Activated B cell treated with CpG ODN at 0.5 μM for 24 hours (primary cell): ENCODE data around the gene JAZF1. TPM values are rescaled to one million over a fixed set of nuclear protein-coding genes. Genes with fewer than 3 reads are reported as not detected.

Source experiments
- ATAC-seq: fragments of 200-7000 bp; cut with Tn5 transposase; one replicate; pipeline ENCODE4 v1.10.0; 2021; ENCODE audit warnings: low read depth, mild to moderate bottlenecking, moderate library complexity
- CTCF ChIA-PET: fragments of 350-600 bp; sonication (Branson Sonifier 250); formaldehyde crosslinking; loops from one replicate; lab custom pipeline; 2021; ENCODE audit warnings: antibody characterized with exemption; lab: Charles Lee
- POLR2A ChIA-PET: fragments of 350-600 bp; sonication (Branson Sonifier 250); formaldehyde crosslinking; loops from one replicate; lab custom pipeline; 2021; ENCODE audit warnings: antibody characterized with exemption; lab: Charles Lee
- DNase-seq: peaks from one replicate; pipeline ENCODE4 v3.0.0; 2022
- H3K27ac Mint-ChIP-seq: one replicate; pipeline ENCODE4 v1.8.0; 2020; ENCODE audit warnings: mixed read lengths
- H3K27me3 Mint-ChIP-seq: one replicate; pipeline ENCODE4 v1.8.0; 2021; ENCODE audit warnings: mixed read lengths
- H3K36me3 Mint-ChIP-seq: one replicate; pipeline ENCODE4 v1.8.0; 2021; ENCODE audit warnings: low read depth, mixed read lengths
- H3K4me1 Mint-ChIP-seq: one replicate; pipeline ENCODE4 v1.8.0; 2021; ENCODE audit warnings: mixed read lengths
- H3K4me3 Mint-ChIP-seq: one replicate; pipeline ENCODE4 v1.8.0; 2020; ENCODE audit warnings: mild to moderate bottlenecking, mixed read lengths
- H3K9me3 Mint-ChIP-seq: one replicate; pipeline ENCODE4 v1.8.0; 2020; ENCODE audit warnings: mixed read lengths
- CTCF ChIP-seq: fragments of 200-600 bp; IDR thresholded peaks from one replicate; pipeline ENCODE4 v1.8.0; 2022; ENCODE audit warnings: antibody characterized with exemption, mild to moderate bottlenecking
- intact Hi-C: fragments of 100-400 bp; cut with micrococcal nuclease; formaldehyde crosslinking; loops from one replicate; pipeline ENCODE4 v1.15.1; 2024
- total RNA-seq: library from RNA; stranded (reverse); gene quantifications from 2 replicates; pipeline ENCODE4 v1.2.3, GENCODE V29; 2022

Gene JAZF1
- total RNA-seq, 1 donor from 2014 or later: 54.8 TPM

DNA sequence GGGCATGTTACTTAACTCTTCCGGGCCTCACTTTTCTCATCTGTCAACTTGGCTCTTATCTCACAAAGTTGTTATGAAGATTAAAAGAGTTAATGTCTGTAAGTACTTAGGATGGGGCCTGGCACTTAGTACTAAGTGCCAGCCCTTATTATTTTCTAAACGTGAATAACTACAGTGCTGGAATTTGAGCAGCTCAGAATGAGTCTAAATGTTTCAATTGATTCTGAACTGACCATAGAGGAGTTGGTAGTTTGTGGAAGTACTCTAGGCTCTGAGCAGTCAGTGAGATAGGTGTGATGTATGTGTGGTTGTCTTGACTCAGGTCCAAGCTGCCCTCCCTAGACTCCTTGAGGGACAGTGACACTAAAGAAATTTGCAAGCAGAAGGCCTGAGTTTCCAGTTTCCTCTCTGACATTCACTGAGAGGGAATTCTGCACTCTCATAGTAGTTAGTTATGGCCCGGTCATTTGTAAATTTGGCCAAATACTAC, 18.5 kb upstream of the JAZF1 start:
- ATAC-seq: no peak
- Mint-ChIP-seq H3K4me3 (no peak overlapping the region), H3K36me3 (no peaks in the 10 kb centered on the region), H3K9me3 (no peaks in the 10 kb centered on the region), H3K27me3 (no peaks in the 10 kb centered on the region), H3K4me1 (peaks cover 53% of the 10 kb centered on the region), H3K27ac (no peak overlapping the region)
- no peak for DNase-seq
- ChIA-PET POLR2A (interaction anchor here (0.7 kb wide), 2 partner anchors 34 to 371 kb away, joined by 3 to 4 read pairs; no protein-coding TSS in a partner anchor), CTCF (interaction anchor here (0.8 kb wide), 1 partner anchor 103 kb away, joined by 4 read pairs; no protein-coding TSS in a partner anchor)
- TF ChIP-seq CTCF: no peak
- intact Hi-C loops: no loop called here

DNA sequence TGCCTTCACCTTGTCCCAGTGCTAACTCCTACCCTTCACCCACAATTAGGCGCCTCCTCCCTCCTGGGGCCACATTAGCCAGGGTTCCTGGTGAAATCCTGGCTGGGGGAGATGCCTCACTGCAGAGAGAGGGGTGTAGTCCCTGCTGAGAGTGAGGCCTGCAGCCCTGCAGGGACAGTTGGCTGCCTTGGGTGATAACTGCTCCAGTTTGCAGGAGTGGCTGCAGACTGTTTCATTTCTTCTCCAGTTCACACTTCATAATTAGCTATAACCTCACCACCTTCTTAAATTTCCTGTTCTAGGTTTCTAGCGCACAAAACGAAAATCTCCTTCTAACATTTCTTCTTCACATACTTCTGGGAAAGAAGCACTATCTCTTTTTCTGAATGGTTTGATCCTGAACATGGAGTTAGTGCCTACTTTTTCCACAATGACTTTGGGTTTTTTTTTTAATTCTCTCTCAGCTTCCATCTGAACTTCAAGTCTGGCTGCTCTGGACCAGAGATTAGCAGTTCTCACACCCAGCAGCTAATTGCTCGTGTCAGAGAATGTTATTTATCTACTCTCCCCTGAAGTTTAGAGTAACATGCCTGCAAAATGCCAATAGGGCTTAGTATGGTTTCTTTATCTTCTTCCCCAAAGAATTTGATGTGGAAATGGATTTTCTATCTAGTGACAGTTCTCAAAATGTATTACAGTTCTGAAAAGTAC, 15.5 kb upstream of the JAZF1 start:
- Mint-ChIP-seq H3K27ac (peak overlapping the region; percentile 19), H3K27me3 (no peaks in the 10 kb centered on the region)
- intact Hi-C loops: loop anchor here (2.0 kb wide), 1 partner anchor 15 kb away; the partner anchor contains the start of gene JAZF1

DNA sequence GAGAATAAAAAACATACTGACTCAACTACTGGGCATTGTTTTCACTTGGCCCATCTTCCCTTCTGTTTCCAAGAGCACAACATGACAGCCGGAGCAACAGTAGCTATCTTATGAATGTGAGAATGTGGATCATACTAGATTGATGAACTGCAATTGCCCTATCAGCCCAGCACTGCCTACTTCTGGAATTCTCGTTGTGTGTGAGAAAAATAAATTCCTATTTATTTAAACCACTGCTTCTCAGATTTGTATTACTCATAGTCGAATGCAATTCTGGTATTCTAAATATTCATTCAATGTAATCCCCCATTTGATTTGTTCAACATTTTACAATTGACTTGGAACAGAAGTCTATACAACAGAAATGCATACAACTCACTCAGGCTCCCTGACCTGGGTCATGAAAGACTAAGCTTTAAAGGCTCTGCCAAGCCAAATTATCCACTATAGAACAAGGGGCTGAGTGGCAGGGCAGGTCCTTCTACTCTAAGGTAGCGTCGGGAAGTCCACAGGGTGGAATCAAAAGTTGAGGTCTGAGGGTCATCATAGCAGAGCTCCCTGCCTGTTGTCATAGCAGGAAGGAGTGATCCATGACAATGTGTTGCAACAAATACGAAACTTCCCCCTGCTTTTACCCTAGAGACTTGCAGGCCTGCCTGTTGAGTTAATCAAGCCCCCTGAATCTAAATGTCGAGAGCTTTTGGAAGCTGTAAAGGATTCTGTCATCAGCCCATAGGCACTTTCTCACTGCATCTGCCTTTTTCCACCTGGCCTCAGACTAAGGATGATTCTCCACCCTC, 12.4 kb upstream of the JAZF1 start:
- no peak overlapping the region for H3K27ac Mint-ChIP-seq
- H3K27me3 Mint-ChIP-seq: no peaks in the 10 kb centered on the region
- TF ChIP-seq CTCF: no peak
- ChIA-PET POLR2A (interaction anchor here (0.6 to 2.4 kb wide), 3 partner anchors 8 to 28 kb away, joined by 3 to 10 read pairs (median 3); no protein-coding TSS in a partner anchor), CTCF (no interaction called here)
- intact Hi-C loops: loop anchor here (2.0 kb wide), 1 partner anchor 14 kb away; no protein-coding TSS in a partner anchor
- ATAC-seq (peak; percentile 58), DNase-seq (no peak)
- no peaks in the 10 kb centered on the region for H3K9me3 Mint-ChIP-seq
- no peak overlapping the region for H3K4me3 Mint-ChIP-seq
- no peaks in the 10 kb centered on the region for H3K36me3 Mint-ChIP-seq
- H3K4me1 Mint-ChIP-seq: peaks cover 54% of the 10 kb centered on the region

More for the DNA sequence above, 15.5 kb upstream of the JAZF1 start:
- Mint-ChIP-seq H3K9me3 (no peaks in the 10 kb centered on the region), H3K36me3 (no peaks in the 10 kb centered on the region), H3K4me3 (no peak overlapping the region), H3K4me1 (peaks cover 44% of the 10 kb centered on the region)
- no peak for ATAC-seq
- no peak for DNase-seq
- TF ChIP-seq CTCF: no peak
- ChIA-PET CTCF (no interaction called here), POLR2A (interaction anchor here (0.6 kb wide), 1 partner anchor 216 kb away, joined by 3 read pairs; the partner anchor contains the start of gene CREB5)

DNA sequence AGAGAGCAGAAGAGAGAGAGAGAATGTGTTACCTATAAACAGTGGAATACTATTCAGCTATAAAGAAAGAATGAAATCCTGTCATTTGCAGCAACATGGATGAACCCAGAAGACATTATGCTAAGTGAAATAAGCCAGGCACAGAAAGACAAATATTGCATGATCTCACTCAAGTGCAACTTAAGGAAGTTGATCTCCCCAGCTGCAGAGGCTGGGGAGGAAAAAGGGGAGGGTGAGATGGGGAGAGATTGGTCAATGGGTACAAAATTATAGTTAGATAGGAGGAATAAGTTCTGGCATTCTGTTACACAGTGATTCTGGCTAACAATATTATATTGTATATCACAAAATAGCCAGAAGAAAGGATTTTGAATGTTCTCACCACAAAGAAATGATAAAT, 11.2 kb upstream of the JAZF1 start:
- Mint-ChIP-seq H3K27ac (no peak overlapping the region), H3K27me3 (no peaks in the 10 kb centered on the region), H3K4me3 (peak overlapping the region; percentile 6), H3K36me3 (no peaks in the 10 kb centered on the region), H3K4me1 (peaks cover 52% of the 10 kb centered on the region), H3K9me3 (no peaks in the 10 kb centered on the region)
- TF ChIP-seq CTCF: no peak
- ChIA-PET CTCF (no interaction called here), POLR2A (no interaction called here)
- intact Hi-C loops: loop anchor here (2.0 kb wide), 1 partner anchor 15 kb away; no protein-coding TSS in a partner anchor
- DNase-seq (no peak), ATAC-seq (no peak)
